GM21423 (cell line): ENCODE results near the gene OASL.
"Not testable (repeated sequence)": the region's sequence is repeated elsewhere in the genome, so short reads cannot be mapped to it uniquely, and the experiment has no call there.

Source experiments
- ATAC-seq: cut with Tn5 transposase; IDR thresholded peaks from one replicate; pipeline ENCODE4 v1.9.1; 2021; ENCODE audit warnings: mild to moderate bottlenecking, moderate library complexity; ENCODE audit not compliant: unreplicated experiment

OASL gene

DNA sequence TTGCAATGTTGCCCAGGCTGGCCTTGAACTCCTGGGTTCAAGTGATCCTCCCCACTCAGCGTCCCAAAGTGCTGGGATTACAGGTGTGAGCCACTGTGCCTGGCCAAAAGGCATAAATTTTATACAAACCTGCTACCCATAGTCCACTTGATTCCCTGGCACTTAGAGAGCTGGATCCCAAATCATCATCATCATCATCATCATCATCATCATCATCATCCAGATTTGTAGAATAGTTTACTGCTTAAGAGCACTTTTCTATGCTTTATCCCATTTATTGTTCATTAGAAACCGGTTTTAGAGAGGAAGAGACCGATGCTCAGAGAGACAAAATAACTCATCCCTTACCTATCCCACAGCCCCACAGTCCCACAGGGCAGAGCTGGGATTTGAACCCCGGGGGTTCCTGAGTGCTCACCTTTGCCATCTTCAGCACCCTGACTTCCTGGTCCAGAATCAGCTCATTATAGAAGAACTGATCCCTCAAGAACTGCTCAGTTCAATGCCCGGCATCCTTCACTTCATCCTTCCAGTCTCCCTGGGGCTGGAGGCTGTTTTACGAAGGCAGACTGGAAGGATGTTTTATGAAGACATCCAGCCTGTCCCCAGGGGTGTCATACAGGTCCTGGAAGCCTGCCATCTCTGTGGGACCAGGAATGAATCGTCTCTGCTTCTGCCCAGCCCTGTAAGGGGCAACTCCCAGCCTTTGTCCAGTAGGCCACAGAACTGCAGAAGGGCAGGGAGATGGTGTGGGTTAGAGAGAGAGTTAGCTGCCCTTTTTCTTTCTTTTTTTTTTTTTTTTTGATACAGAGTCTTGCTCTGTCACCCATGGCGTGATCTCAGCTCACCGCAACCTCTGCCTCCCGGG, 20.2 kb upstream of the OASL start:
- ATAC-seq = peak; percentile 8

DNA sequence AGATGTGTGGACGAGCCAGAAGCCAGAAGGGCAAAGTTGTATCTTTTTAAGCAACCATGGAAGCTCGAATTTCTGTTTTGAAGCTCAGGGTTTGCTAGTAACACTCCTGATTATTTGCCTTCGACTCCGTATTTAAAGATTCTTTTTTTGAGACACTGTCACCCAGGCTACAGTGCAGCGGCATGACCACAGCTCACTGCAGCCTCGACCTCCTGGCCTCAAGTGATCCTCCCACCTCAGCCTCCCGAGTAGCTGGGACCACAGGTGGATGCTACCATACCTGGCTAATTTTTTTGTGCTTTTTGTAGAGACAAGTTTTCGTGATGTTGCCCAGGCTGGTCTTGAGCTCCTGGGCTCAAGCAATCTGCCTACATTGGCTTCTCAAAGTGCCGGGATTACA, 18.7 kb upstream of the OASL start:
- ATAC-seq = no peak

DNA sequence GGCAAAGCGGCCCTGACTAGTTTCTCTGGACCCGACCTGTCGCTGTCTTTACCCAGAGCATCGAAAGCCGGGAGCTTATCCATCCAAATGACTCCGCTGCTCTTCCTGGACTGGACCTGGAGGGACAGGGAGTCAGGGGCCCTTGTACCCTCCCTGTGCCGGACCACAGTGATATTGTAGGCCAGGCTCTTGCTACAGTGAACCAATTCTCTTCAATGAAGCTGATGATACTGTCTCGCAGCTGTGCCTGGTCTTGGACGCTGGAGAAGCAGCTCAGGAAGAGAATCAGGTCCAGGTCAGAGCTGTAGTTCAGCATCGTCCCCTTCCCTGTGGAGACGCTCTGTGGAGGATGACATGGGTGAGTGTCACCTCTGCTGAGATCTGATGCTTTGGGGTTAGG, 14.7 kb upstream of the OASL start:
- ATAC-seq = no peak

DNA sequence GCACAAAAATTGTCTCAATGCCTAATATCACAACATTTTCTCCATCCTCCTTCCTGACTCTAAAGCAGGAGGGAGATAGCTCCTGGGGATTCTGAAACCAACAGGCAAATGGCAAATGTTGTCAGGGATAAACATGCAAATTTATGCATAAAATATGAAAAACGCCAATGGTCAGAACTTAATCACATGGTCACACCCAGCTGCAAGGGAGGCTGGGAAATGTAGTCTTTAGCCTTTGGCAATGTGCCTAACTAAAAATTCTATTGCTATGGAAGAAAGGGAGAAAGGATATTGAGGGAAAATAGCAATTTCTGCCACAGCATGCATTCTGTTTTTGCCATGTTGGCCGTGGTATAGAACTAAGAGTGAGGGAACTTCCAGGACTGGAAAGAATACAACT, 11.7 kb upstream of the OASL start:
- no peak for ATAC-seq

DNA sequence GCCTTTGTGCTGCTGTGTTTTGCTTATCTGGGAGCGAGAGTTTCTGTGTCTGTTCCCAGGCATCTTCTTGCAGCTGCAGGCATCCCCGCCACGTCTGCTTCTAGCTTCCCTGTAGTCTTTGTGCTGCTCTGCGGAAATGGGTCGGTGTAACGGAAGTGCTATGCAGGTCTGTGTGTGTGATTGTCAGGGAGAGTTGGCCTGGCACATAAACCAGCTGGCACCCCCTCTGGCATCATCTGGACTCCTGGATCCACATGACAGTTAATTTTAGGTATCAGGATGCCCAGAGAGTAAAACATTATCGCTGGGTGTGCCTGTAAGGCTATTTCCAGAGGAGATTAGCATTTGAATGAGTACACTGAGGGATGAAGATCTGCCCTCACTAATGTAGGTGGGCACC, 9.4 kb upstream of the OASL start:
- no peak for ATAC-seq

DNA sequence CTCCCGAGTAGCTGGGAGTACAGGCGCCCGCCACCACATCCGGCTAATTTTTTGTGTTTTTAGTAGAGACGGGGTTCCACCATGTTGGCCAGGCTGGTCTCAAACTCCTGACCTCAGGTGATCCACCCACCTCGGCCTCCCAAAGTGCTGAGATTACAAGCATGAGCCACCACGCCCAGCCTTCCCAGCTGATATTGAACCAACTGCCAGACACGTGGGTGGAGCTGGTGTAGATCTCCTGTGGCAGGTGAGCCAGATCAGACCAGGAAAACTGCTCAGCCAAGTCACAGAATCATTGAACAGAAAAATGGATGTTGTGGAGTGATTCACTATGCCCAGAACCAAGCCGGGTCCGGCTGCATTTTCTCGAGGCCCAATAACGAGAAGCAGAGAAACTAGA, 8.4 kb upstream of the OASL start:
- not testable (repeated sequence) for ATAC-seq

DNA sequence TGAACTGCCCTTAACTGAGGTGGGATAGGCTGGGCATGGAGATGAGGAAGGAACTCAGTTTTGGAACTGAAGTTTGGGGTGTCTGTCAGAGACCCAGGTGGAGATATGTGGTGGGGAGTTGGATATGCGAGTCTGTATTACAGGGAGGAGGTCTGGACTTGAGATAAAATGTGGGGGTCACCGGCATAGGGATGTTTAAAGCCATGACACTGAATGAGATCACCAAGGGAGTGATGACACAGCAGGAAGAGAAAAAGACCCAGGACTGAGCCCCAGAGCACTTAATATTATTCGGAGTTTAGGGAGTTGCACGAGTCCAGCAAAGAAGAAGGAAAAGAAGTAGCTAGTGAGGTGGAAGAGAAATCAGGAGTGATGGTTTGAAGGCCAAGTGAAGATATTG, 4.0 kb upstream of the OASL start:
- no peak for ATAC-seq

DNA sequence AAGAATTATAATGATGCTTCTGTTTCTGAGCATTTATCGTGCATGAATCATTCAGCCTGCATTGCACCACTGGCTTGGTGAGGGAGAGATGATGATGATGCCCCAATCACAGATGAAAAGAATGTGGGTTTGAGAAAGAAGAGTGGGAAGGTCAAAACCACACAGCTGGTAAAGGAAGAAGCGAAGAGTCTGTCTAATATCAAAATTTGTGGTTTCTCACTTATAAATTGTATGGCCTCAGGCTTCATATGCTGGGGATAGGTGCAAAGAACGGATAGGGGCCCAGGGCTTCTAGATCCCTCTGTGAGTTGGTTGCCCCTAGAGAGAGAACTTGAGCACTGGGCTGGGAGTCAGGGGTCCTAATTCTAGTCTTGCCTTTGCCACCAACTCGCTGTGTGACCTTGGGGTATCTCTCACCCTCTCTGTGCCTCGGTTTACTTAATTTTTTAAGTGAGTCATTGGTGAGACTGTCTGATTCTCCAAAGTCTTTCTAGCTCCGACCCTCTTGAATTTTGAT, 2.2 kb downstream of the OASL start:
- ATAC-seq = no peak

DNA sequence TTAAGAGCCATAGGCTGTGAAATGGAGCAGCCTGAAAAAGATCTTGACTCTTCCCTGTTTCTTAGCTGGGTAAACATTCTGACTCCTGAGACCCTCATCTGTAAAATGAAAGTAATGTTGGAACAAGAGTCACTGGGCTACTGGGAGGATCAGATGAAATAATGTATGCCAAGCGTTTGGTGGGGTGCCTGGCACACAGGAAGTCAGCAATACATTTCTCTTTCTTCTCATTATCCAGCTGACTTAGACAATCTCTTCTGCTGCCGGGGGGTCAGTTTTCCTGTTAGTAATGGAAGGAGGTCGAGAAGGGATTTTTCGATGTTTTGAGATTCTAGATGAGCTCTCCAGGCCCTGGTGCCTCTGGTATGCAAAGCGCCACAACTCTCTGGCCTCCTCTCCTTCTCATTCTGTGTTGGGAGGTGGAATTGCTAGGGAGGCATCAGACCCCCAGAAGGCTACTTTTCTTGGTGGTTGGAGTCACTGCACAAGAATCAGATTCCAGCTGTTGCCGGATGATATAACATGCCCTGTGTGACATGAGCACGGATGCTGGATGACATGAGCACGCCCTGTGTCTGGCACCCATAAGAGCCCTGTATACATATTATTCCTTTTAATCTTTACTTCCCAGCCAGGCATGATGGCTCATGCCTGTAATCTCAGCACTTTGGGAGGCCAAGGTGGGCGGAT, 4.3 kb downstream of the OASL start:
- ATAC-seq = no peak

DNA sequence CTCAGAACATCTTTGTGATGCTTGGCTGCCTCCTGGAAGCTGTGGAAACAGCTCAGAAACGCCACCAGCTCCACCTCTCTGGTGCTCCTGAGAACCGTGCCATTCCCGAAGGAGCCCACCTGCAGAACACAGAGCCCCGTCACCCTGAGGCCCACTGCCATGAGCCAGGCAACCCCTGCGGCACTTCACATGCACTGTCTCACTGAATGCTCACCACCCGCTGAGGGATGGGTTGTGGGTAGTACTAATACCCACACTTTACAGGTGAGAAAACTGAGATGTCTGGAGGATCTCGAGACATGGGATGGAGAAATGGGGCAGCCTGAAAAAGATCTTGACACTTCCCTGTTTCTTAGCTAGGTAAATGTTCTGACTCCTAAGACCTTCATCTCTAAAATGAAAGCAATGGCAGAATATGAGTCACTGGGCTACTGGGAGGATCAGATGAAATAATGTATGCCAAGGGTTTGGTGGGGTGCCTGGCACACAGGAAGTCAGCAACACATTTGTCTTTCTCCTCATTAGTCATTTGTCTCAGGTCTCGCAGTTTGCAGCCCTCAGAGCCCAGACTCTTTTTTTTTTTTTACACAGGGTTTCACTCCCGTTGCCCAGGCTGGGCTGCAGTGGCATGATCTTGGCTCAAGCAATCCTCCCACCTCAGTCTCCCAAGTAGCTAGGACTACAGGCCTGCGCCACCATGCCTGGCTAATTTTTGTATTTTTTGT, 5.3 kb downstream of the OASL start:
- no peak for ATAC-seq

DNA sequence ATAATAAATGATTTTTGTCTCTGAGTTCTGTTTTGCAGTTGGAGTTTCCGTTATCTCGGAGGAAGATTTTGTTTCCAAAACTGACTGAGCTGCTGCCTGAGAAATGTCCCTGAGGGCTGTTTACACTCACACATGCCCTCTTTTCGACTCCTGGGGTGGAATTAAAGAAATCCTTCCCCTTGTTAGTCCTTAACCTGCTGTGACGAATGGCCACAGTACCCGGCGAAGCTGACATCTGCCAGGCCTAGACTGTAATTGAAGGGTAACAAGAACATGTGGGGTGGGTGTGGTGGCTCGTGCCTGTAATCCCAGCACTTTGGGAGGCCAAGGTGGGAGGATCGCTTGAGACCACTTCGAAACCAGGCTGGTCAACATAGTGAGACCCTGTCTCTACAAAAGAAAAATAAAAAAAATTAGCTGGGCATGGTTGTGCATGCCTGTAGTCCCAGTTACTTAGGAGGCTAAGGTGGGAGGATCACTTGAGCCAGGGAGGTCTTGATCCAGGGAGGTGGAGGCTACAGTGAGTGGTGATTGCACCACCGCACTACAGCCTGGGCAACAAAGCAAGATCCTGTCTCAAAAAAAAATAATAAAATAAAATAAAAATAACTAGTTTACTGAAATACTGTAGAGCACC, 8.4 kb downstream of the OASL start:
- no peak for ATAC-seq

DNA sequence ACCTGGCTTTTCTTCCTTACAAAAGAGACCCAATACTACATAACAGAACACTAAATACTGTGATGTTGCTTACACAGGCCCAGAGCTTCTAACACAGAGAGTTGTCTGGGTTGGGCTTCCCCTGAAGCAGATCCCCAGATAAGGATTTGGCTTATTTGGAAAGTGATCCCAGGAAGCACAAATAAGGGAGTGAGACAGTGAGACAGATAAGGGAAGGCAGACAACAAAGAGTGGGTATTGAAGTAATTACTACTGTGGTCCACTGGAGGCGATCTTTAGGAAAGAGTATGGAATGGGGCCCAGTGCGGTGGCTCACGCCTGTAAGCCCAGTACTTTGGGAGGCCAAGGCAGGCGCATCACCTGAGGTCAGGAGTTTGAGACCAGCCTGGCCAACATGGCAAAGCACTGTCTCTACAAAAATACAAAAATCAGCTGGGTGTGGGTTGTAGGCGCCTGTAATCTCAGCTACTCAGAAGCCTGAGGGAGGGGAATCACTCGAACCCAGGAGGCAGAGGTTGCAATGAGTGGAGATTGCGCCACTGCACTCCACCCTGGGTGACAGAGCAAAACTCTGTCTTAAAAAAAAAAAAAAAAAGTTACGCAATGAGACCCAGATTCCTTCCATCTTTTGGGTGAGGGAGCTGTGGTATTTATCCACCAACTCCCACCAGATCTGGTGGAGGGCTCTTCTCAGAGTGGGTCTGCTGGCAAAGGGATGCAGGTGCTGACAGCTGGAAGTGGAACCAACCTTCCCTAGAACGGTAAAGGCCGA, 12.6 kb downstream of the OASL start:
- ATAC-seq = no peak

DNA sequence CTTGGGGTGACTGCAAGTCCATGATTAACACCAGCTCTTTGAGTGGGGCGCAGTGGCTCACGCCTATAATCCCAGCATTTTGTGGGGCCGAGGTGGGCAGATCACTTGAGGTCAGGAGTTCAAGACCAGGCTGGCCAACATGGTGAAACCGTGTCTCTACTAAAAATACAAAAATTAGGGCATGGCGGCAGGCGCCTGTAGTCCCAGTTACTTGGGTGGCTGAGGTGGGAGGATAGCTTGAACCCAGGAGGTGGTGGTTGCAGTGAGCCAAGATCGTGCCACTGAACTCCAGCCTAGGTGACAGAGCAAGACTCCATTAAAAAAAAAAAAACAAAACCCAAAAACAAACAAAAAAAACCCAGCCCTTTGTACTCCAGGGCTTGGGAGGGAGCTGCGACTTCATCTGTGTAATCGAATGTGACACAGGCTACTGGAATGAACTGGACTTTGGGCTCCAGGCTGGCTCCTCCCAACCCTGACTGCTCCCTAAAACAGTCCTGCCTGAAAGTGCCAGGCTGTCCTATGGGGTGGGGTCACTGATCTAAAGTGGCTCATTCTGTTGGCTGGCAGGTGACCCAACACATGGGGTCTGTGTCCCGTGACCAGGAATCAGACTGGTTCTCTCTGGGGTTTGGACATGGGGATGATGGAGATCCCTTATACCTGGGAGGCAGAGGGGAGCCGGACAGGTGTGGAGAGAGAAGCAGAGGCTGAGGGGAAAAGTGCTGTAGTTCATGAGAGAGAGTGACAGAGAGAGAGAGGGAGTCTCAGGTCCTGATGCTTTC, 13.4 kb downstream of the OASL start:
- ATAC-seq = no peak

DNA sequence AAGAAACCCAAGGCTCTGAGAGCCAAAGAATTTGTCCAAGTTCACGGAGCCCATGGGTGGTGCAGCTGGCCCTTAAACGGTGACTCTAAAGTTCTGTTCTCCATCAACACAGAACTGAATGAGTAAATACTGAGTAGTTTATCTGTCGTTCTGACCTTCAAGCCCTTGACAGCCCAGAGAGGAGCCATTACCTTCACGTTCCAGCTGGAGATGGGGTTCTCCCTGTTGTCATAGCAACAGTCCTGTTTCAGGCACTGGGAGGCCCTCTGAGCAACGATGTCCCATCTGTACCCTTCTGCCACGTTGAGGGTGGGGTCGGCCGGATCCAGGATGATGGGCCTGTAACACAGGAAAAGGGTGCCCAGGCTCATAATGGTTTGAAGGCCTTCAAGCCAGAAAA, 15.2 kb downstream of the OASL start:
- no peak for ATAC-seq

DNA sequence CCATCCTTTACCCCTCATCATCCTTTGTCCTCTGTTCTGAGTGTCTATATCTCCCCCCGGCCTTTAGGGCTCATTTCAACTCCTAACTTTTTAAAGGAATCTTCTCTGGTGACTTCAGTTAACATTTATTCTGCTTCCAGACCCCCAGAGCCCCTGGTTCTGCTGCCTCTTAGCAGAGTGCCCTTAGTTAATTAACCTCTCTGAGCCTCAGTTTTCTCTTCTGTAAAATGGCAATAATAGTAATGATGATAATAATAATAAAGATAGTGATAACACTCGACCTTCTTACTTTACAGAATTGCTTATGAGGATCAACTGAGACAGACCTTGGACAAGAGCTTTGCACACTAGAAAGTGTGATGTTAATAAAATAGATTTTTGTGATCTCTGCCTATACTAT, 16.3 kb downstream of the OASL start:
- no peak for ATAC-seq

DNA sequence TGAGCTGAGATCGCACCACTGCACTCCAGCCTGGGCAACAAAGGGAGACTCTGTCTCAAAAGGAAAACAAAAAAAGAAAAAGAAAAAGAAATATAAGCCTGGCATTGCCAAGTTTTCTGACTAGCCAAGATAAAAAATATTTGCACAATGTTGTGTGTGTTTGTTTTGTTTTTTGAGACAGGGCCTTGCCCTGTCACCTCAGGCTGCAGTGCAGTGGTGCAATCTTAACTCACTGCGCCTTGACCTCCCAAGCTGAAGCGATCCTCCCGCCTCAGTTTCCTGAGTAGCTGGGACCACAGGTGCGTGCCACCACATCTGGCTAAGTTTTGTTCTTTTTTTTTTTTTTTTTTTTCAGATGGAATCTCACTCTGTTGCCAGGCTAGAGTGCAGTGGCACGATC, 17.3 kb downstream of the OASL start:
- ATAC-seq = no peak

DNA sequence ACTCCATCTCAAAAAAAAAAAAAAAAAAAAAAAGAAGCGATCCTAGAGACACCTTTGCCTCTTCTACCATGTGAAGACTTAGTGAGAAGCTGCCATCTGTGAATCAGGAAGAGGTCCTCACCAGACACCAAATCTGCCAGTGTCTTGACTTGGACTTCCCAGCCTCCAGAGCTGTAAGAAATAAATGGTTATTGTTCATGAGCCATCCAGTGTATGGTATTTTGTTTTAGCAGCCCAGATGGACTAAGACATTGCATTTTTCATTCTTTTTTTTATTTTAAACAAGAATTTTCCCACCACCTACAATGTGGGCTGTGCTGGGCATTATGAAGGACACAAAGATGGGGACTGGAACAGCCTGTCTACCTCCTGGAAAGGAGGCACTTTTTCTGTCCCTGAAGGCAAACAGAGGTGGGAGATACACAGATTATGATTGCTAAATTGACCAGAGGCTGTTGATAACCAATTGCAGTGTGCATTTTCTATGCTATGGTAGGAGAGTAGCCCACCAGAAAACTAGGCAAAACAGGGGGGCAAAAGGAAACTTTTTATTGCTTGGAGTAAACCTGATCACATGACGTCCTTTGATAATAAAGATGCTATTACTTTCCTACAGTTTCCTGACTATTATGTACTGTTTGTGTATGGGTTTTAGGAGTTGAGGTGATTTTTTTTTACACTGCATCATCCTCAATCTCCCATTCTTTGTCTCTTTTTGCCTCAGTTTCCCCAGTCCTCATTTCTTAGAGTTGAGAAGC, 20.0 kb downstream of the OASL start:
- no peak for ATAC-seq

DNA sequence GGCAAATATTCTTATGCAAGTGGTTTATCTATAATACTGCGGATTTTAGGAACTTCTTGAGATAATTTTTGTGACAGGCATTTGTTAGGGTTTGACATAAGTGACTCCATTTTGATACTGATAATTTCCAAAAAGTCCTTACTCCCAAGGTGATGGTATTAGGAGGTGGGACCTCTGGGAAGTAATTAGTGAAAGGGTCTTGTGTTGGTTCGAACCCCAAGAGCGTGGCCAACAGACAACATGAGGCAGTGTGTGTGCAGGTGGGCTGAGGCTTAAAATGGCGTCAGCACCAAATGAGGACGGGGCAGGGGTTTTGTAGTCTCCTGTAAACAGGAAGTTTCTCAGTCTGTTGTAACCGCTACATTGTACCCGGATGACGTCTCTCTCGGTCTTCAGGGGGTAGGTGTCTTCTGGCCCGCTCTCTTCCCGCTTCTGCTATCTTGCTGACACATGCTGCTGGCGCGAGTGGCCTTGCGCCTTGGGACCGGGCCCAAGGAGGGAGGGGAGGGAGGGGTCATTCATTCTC, 21.0 kb downstream of the OASL start:
- ATAC-seq = no peak
